K562 (cell line): ENCODE measurements around the gene ADGRG1. TPM values are rescaled to one million over a fixed set of nuclear protein-coding genes. Genes with fewer than 3 reads are reported as not detected.

Experiments used
- ATAC-seq: fragments of 200-7000 bp; cut with Tn5 transposase; 3 replicates; pipeline ENCODE4 v1.9.1; 2020; ENCODE audit warnings: moderate library complexity
- BruUV-seq: library from RNA; stranded (reverse); fragments of 400-500 nt; replicated peaks from 2 replicates; lab custom pipeline; 2021; lab: Mats Ljungman, UMichigan
- CTCF ChIA-PET: fragments of 300-600 bp; formaldehyde crosslinking; extraction: SDS; loops from one replicate; lab custom pipeline; 2021; ENCODE audit warnings: low intra/inter-chr PET ratio; lab: Yijun Ruan, JAX
- POLR2A ChIA-PET: fragments of 300-600, 350-650 bp; sonication (Branson Sonifier 250); formaldehyde crosslinking; extraction: SDS; loops from one replicate; lab custom pipeline; 2021; ENCODE audit warnings: antibody characterized with exemption, inconsistent platforms; lab: Yijun Ruan, JAX
- DNase-seq, 4 experiments: peaks; one replicate each; pipeline versions ENCODE4 v3.0.0 to v3.0.0-alpha.2; 2011 to 2018; ENCODE audit warnings: low spot score in 3 of 4, mixed read lengths in 3 of 4; ENCODE audit errors: extremely low read depth in 1 of 4
- FAIRE-seq: peaks from 2 replicates; lab custom pipeline; 2011; peaks lifted over from hg19 to GRCh38; lab: Jason Lieb, UNC
- H2AFZ ChIP-seq: 2 replicates; pipeline ENCODE4 v1.6.0; 2011; ENCODE audit warnings: low read depth, low read length, control low read depth, inconsistent platforms
- H3K27ac ChIP-seq: fragments of 200-600 bp; 3 replicates; pipeline ENCODE4 v1.8.0; 2011; ENCODE audit warnings: low read depth, mild to moderate bottlenecking, control low read depth, inconsistent platforms, low read length, moderate library complexity, mixed read lengths; ENCODE audit errors: extremely low read depth
- H3K27me3 ChIP-seq, 2 experiments: fragments of 300-600 bp in 1 of 2; 2 replicates in 1 of 2; 3 replicates in 1 of 2; pipeline versions ENCODE4 v1.6.0 to v1.8.0; 2011; ENCODE audit warnings: inconsistent platforms in 2 of 2, low read length in 2 of 2, mild to moderate bottlenecking in 1 of 2, mixed read lengths in 1 of 2, moderate library complexity in 1 of 2; ENCODE audit not compliant: control insufficient read depth in 2 of 2, insufficient read depth in 2 of 2
- H3K36me3 ChIP-seq: fragments of 300-600 bp; 3 replicates; pipeline ENCODE4 v1.8.0; 2011; ENCODE audit warnings: mild to moderate bottlenecking, low read length, inconsistent platforms; ENCODE audit not compliant: control insufficient read depth, insufficient read depth
- H3K4me1 ChIP-seq, 2 experiments: fragments of 200-600 bp in 1 of 2; replicated peaks in 1 of 2; 2 replicates in 1 of 2; 3 replicates in 1 of 2; pipeline versions ENCODE4 v1.5.1 to v1.8.0; 2011; ENCODE audit warnings: inconsistent platforms in 2 of 2, low read length in 2 of 2, mild to moderate bottlenecking in 1 of 2, mixed read lengths in 1 of 2, moderate library complexity in 1 of 2; ENCODE audit not compliant: control insufficient read depth in 2 of 2, insufficient read depth in 2 of 2
- H3K4me2 ChIP-seq: 2 replicates; pipeline ENCODE4 v1.6.1; 2011; ENCODE audit warnings: low read length, control low read depth, inconsistent platforms, mixed read lengths; ENCODE audit not compliant: insufficient read depth
- H3K4me3 ChIP-seq: fragments of 200-600 bp; sonication (generic), shearing (Covaris generic); 2 replicates; pipeline ENCODE4 v1.5.1; 2016; ENCODE audit warnings: control low read depth, inconsistent platforms
- H3K79me2 ChIP-seq: fragments of 200-600 bp; 3 replicates; pipeline ENCODE4 v1.8.0; 2011; ENCODE audit warnings: low read length, inconsistent platforms; ENCODE audit not compliant: control insufficient read depth, insufficient read depth
- H3K9ac ChIP-seq, 2 experiments: 2 replicates each; pipeline versions ENCODE4 v1.6.0 to v1.6.1; 2011; ENCODE audit warnings: low read depth in 2 of 2, low read length in 2 of 2, control low read depth in 1 of 2, inconsistent platforms in 1 of 2, mild to moderate bottlenecking in 1 of 2, mixed read lengths in 1 of 2; ENCODE audit not compliant: insufficient read depth in 1 of 2
- H3K9me1 ChIP-seq: one replicate; pipeline ENCODE4 v1.6.0; 2011; ENCODE audit warnings: inconsistent platforms, mild to moderate bottlenecking, low read length, moderate library complexity; ENCODE audit not compliant: control insufficient read depth, insufficient read depth
- H3K9me3 ChIP-seq: replicated peaks from 2 replicates; pipeline ENCODE4 v1.5.1; 2011; ENCODE audit warnings: low read depth, low read length, inconsistent platforms; ENCODE audit not compliant: control insufficient read depth, insufficient read depth
- H4K20me1 ChIP-seq: replicated peaks from 2 replicates; pipeline ENCODE4 v1.6.1; 2011; ENCODE audit warnings: low read length, inconsistent platforms, mixed read lengths; ENCODE audit not compliant: control insufficient read depth, insufficient read depth
- NFE2L1 ChIP-seq: fragments of 450-650 bp; IDR thresholded peaks from 2 replicates; pipeline ENCODE4 v1.6.1; 2016; ENCODE audit warnings: missing genetic modification characterization, low read depth, mild to moderate bottlenecking, missing compliant biosample characterization, moderate library complexity, borderline replicate concordance
- RAD21 ChIP-seq, 2 experiments: fragments of 250-450 bp in 1 of 2; fragments of 450-650 bp in 1 of 2; sonication (Bioruptor Pico) in 1 of 2; formaldehyde crosslinking in 1 of 2; IDR thresholded peaks in 1 of 2; conservative IDR thresholded peaks in 1 of 2; 2 replicates each; pipeline versions ENCODE4 v1.4.0 to v1.8.0; 2020 to 2022; ENCODE audit warnings: mild to moderate bottlenecking in 2 of 2, moderate library complexity in 1 of 2
- WGBS: fragments of 100-300 bp; shearing (Covaris generic); methylation state at CpG from one replicate; pipeline ENCODE4 v1.1.6; 2016; ENCODE audit warnings: low coverage, mixed read lengths; ENCODE audit not compliant: insufficient coverage; ENCODE audit errors: missing lambda C conversion rate; 5-methylcytosine and 5-hydroxymethylcytosine counted together
- in situ Hi-C: fragments of 300-500 bp; cut with MboI; formaldehyde crosslinking; loops from 4 replicates; pipeline ENCODE4 v1.15.0; 2018; ENCODE audit warnings: inconsistent platforms, mixed read lengths
- intact Hi-C: fragments of 100-400 bp; cut with micrococcal nuclease; formaldehyde crosslinking; loops from 2 replicates; pipeline ENCODE4 v1.14.2; 2022
- polyA plus RNA-seq, 8 experiments: library from polyadenylated mRNA; depleted of rRNA in 4 of 8; stranded (reverse) in 5 of 8; unstranded in 3 of 8; fragments of >200 nt; fragmentation: Nextera tagmentation in 2 of 8; fragmentation: Illumina TruSeq in 1 of 8; extraction: Ambion mirVana in 2 of 8; extraction: Trizol in 1 of 8; gene quantifications; 2 replicates each; pipeline versions ENCODE4 v1.2.1 to v1.2.3, GENCODE V29; 2011 to 2014; ENCODE audit warnings: inconsistent platforms in 1 of 8, missing spikeins in 1 of 8
- total RNA-seq, 7 experiments: library from RNA; depleted of rRNA in 6 of 7; stranded (reverse); fragments of >200 nt in 6 of 7; fragmentation: Illumina TruSeq in 2 of 7; extraction: Trizol in 2 of 7; gene quantifications; 2 replicates each; pipeline versions ENCODE4 v1.2.1 to v1.2.3, GENCODE V29; 2011 to 2021; ENCODE audit warnings: low replicate concordance in 1 of 7
- TF ChIP-seq, protein P1 (sequence below), 3 experiments: IDR thresholded peaks in 2 of 3; conservative IDR thresholded peaks in 1 of 3; 2 replicates each; pipeline ENCODE4 v1.5.1; 2011 to 2012; ENCODE audit warnings: low read length in 3 of 3, mild to moderate bottlenecking in 3 of 3, control low read depth in 2 of 3, improper control_type of control experiment in 1 of 3, inconsistent platforms in 1 of 3, low read depth in 1 of 3, mixed read lengths in 1 of 3, moderate library complexity in 1 of 3; ENCODE audit not compliant: insufficient read depth in 2 of 3

ADGRG1 gene
- total and polyA plus RNA-seq, 9 of the 15 experiments (the other 6 are each of a cell fraction or from before 2014, with no cell fraction given): 0.04 to 0.31 (median 0.16) TPM; not detected in 6

DNA sequence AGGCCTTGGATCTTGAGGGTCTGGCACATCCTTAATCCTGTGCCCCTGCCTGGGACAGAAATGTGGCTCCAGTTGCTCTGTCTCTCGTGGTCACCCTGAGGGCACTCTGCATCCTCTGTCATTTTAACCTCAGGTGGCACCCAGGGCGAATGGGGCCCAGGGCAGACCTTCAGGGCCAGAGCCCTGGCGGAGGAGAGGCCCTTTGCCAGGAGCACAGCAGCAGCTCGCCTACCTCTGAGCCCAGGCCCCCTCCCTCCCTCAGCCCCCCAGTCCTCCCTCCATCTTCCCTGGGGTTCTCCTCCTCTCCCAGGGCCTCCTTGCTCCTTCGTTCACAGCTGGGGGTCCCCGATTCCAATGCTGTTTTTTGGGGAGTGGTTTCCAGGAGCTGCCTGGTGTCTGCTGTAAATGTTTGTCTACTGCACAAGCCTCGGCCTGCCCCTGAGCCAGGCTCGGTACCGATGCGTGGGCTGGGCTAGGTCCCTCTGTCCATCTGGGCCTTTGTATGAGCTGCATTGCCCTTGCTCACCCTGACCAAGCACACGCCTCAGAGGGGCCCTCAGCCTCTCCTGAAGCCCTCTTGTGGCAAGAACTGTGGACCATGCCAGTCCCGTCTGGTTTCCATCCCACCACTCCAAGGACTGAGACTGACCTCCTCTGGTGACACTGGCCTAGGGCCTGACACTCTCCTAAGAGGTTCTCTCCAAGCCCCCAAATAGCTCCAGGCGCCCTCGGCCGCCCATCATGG, 35.7 kb downstream of the ADGRG1 start:
- POLR2A ChIA-PET: no interaction called here
- no peaks in the 10 kb centered on the region for H3K9me3 ChIP-seq
- FAIRE-seq: peak; percentile 37
- H2AFZ ChIP-seq: no peak overlapping the region
- intact Hi-C loops: loop anchor here (10.0 kb wide), 1 partner anchor 231 kb away; no protein-coding TSS in a partner anchor
- no TSS peak for BruUV-seq
- no peaks in the 10 kb centered on the region for H4K20me1 ChIP-seq
- TF ChIP-seq, protein P1, sequence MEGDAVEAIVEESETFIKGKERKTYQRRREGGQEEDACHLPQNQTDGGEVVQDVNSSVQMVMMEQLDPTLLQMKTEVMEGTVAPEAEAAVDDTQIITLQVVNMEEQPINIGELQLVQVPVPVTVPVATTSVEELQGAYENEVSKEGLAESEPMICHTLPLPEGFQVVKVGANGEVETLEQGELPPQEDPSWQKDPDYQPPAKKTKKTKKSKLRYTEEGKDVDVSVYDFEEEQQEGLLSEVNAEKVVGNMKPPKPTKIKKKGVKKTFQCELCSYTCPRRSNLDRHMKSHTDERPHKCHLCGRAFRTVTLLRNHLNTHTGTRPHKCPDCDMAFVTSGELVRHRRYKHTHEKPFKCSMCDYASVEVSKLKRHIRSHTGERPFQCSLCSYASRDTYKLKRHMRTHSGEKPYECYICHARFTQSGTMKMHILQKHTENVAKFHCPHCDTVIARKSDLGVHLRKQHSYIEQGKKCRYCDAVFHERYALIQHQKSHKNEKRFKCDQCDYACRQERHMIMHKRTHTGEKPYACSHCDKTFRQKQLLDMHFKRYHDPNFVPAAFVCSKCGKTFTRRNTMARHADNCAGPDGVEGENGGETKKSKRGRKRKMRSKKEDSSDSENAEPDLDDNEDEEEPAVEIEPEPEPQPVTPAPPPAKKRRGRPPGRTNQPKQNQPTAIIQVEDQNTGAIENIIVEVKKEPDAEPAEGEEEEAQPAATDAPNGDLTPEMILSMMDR (IDR thresholded peaks at IDR 0.05 in 2 of 3, conservative IDR thresholded peaks at IDR 0.05 in 1 of 3; ENCODE audit: insufficient read depth in 2 of 3, low read depth in 1 of 3, low read length in 3 of 3): peak; percentile 19 to 47 (median 35); a peak in 3 of 6 replicates
- no peak for TF ChIP-seq NFE2L1 (tag)
- peak in 1 of 2 experiments; percentile 30; a peak in 2 of 4 replicates for TF ChIP-seq RAD21 (CRISPR knock-in tag; conservative IDR thresholded peaks at IDR 0.05 in 1 of 2, IDR thresholded peaks at IDR 0.05 in 1 of 2)
- H3K27me3 ChIP-seq: no peaks in the 10 kb centered on the region
- H3K27ac ChIP-seq: no peak overlapping the region
- CTCF ChIA-PET: no interaction called here
- H3K9me1 ChIP-seq: peaks cover 3% of the 10 kb centered on the region
- ATAC-seq: no peak
- peak overlapping the region in 1 of 2 experiments; percentile 61; a peak in 2 of 4 replicates for H3K9ac ChIP-seq
- WGBS: 49% methylated on average over 15 of the region's 15 CpGs
- H3K4me3 ChIP-seq: no peak overlapping the region
- peaks cover 19 to 34% of the 10 kb centered on the region in 2 experiments for H3K4me1 ChIP-seq
- no peaks in the 10 kb centered on the region for H3K79me2 ChIP-seq
- H3K4me2 ChIP-seq: no peak overlapping the region
- no peaks in the 10 kb centered on the region for H3K36me3 ChIP-seq
- DNase-seq: no peak
- in situ Hi-C loops: no loop called here
